NOMO-1 (cell line): ENCODE measurements around the gene IRF2.

Experiments used
- DNase-seq, 2 experiments: peaks; one replicate each; lab custom pipeline; 2025; ENCODE audit not compliant: unreplicated experiment in 2 of 2; lab: John Stamatoyannopoulos, UW

IRF2 gene

GRCh38 chr4:184451726-184452125 is 22.6 kb downstream of the IRF2 start:
- DNase-seq = peak; percentile 11 to 57

GRCh38 chr4:184450743-184451535 is 23.4 kb downstream of the IRF2 start:
- no peak for DNase-seq

- peak in 1 of 2 experiments; percentile 12 for DNase-seq
Measured at GRCh38 chr4:184450045-184450444, 24.3 kb downstream of the IRF2 start.

DNA sequence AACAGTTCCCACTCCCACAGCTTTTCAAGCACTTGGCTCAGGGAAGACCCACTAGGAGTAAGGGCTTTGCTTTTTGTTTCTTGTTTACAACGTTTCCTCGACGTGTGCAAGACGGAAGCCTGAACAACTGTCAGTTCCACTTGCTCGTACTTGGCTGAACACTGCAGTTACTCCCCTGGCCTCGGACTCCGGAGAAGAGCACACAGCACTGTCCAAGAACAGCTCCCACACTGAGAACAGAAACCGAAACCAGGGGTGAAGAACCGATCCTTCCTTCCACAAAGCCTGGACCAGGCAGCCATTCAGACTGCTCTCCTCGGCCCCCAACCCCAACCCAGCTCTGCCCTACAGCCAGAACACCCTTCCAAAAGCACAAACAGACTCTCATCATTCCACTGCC is 25.5 kb downstream of the IRF2 start:
- peak; percentile 38 to 76 for DNase-seq

- DNase-seq = no peak
Measured at GRCh38 chr4:184448141-184448540, 26.2 kb downstream of the IRF2 start.

DNA sequence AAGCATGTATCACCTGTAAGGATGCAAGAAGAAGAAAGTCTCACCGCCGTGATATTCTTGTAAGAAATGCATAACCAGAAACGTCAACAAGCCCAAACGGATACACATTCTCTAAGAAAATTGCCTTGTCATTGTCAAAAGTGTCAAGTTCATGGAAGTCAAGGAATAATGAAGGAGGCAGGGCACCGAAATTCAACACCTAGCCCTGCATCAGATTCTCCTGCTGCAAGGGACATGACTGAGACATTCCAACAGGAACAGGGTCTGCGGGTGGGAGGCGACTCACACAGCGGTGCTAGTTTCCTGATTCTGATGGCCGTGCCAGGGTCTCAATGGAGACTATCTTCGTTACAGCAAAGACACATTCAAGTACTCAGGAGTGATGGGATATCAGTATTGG is 26.7 kb downstream of the IRF2 start:
- DNase-seq = no peak

DNA sequence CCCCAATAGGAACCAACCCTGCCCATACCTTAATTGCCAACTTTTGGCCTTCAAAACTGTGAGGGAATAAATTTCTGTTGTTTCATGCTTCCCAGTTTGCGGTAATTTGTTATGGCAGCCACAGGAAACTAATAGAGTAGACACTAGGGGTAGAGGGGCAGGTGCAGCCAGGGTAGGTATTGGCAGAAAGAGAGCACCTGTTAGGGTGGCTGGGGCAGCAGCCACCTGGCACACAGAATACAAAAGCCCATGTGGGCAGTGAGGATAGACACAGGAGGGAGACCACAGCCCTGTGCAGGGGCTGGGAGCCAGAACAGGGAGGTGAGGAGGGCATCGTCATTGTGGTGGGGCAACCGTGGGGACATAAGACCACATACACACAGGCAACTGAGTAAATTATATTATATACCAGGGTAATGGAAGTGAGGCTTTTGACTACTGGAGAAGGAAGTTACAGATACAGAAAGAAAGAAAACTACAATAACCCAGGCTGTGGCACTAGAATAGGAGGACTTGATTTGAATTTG is 28.2 kb downstream of the IRF2 start:
- no peak for DNase-seq

DNA sequence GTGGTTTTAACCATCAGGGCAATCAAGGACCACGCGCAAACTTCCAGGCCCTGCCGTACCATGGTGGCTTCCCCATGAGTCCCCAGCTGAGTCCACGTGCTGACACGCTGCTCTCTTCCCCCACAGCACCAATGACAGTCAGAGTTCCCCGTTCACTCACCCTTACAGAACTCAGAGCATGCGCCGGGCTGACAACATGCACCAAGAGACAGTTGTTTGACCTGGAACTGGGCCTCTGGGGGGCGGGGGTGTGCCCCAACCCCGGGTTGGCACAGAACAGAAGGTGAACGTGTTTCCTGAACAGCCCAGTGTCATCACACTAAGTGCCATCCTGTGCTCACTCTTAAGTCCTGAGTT is 29.4 kb downstream of the IRF2 start:
- no peak for DNase-seq

- no peak for DNase-seq
Measured at GRCh38 chr4:184444215-184444952, 30.0 kb downstream of the IRF2 start.

DNA sequence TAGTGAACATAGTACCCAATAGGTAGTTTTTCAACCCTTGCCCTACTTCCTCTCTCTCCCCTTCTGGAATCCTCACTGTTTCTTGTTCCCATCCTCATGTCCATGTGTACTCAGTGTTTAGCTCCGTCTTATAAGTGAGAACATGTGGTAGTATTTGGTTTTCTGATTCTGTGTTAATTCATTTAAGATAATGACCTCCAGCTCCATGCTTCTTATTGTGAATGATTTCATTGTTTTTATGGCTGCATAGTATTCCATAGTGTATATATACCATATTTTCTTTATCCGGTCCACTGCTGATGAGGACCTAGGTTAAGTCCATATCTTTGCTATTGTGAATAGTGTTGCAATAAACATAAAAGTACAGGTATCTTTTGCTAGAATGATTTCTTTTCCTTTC is 31.0 kb downstream of the IRF2 start:
- DNase-seq = no peak

- DNase-seq = no peak
Measured at GRCh38 chr4:184442314-184442635, 32.1 kb downstream of the IRF2 start.

DNA sequence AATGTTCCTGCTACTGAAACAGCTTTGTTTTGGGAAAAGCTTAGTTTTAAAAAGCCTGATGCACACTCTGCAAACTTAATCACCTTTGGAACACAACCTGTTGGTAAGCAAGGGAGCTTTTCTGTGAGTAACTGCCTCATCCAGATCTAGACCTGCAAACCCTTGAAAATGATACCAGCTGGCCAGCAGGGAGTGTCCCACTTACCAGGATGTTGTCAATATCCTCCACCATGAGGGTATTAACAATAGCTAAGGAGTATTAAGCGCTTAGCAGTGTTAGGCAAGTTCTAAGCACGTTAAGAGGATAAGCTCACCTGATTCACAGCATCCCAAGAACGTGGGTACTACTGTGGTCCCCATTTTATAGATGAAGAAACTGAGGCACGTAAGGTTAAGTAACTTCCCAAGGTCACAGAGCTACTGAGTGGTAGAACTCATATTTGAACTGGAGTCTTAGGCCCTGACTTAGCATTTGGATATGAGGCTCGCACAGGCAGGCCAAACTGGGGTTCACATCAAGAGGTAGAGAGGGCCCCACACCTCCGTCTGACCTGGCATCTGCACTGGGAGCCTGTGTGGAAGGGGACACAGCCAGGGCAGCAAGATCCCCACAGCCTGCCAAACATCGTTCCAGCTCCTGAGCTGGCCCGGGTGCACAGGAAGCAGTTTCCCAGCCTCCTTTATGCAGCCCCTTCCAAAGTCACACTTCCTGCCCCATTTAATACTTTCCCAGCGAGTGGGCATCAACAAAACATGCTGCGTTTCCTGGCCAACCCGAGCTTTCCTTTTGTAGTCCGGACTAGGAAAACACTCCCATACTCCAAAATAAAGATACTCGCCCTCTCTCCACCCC is 32.7 kb downstream of the IRF2 start:
- DNase-seq = no peak

DNA sequence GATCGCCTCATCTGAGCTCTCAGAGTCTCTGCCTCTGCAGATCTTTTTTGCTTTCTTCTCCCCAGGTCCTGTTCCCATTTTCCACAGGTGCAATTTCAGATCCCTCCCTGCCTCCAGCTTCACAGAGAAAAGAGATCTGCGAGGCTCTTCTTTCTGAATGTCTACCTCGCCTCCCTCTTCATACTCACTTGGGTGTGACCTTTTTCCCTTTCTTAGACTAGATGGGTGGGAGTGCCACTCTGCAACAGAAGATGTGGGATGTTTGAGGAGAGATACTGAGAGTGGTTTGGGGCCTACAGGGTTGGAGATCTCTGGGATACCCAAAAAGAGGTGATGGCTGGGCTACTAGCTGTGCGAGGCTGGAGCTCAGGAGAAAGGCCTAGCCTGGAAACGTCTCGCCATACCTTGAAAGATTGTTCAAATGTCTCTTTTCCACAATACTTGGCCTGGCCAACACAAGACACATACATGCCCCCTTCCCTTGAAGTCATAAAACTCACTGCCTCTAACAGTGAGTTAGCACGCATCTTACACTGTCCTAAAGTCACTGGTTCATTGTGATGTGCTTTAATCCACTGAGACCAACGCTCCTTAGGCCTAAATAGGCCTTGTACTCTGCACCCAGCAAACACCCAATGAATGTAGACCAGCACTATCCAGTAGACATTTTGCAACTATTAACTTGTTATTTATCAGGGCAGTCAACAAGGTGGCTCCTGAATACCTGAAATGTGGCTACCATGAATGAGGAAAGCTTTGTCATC is 33.6 kb downstream of the IRF2 start:
- no peak for DNase-seq

DNA sequence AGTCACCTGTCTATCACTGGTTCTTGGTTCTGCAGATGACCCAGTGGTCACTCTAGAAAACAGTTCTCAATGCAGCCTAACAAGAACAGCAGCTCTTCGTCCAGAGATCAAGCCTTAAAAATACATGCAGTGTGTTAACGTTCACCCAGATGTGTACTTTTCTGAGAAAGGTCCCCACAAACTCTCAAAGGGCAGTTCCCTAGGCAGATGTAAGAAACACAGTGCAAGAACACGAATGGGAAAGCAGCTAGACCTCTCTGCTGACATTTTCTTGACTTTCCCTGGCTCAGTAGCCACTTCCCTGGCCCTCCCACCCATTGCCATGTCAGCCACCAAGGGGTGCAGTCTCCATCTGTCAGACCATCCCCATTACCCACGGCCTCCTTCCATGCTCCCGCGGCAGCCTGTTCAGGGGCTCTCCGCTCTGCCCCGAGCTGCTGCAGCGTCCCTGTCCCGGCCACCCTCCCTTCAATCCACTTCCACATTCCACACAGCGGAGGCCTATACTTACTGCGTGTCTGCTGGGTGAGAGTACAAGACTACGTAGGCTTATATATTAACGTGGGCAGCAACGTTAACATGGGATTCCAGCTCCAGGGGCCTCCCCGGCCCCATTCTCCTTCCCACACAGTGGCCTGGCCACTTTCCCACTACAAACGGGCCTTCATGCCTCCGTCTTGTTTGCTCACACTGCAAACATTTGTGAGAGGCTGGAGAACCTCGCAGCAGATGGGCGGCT is 34.3 kb downstream of the IRF2 start:
- DNase-seq = no peak

- no peak for DNase-seq
Measured at GRCh38 chr4:184439386-184439785, 35.0 kb downstream of the IRF2 start.

GRCh38 chr4:184438375-184438774 is 36.0 kb downstream of the IRF2 start:
- no peak for DNase-seq

GRCh38 chr4:184437565-184438265 is 36.6 kb downstream of the IRF2 start:
- peak in 1 of 2 experiments; percentile 56 for DNase-seq

DNA sequence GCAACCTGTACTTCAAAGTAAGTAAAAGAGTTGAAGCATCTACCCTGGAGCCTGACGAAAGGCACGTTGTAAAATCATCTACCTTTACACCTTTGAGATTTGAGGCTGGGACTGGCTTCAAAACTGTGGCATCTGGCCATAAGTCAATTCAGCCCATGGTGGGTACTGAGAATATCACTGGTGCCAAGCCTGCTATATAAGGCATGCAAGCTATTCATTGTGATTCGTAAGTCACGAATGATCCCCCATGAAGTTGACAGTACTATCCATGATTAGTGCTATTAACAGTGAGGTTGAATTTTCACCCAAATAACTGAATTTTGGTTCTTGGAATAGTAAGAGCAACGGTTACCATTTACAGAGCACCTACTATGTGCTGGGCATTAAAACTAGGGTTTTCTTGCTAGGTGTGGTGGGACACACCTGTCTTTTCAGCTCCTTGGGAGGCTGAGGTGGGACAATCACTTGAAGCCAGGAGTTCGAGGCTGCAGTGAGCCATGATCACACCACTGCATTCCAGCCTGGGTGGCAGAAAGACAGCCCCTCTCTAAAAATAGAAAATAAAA is 39.8 kb downstream of the IRF2 start:
- DNase-seq = no peak

DNA sequence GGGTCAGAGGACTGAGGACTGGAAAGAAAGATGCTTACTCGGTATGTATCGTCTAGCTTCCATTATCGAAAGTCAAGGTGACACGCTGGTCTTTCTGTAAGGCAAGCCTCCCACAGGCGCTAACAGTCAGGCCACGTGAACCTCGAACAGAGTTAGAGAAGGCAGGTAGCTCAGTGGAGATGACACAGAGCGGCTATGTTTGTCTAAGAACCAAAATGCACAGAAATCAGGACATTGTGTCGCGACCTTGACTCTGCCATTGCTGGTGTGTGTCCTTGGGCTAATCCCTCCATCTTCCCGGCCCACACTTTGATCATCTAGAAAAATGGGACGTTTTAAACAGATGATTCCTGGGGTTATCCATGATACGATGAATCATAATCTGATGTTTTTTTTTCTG is 40.3 kb downstream of the IRF2 start:
- no peak for DNase-seq
